ENCODE data around the gene SIGLEC12.

GRCh38 chr19:51521781-51522180, 20.2 kb upstream of the SIGLEC12 start:
- no peak for TF ChIP-seq POLR2A (IDR thresholded peaks at IDR 0.05)
- TF ChIP-seq, protein P1, sequence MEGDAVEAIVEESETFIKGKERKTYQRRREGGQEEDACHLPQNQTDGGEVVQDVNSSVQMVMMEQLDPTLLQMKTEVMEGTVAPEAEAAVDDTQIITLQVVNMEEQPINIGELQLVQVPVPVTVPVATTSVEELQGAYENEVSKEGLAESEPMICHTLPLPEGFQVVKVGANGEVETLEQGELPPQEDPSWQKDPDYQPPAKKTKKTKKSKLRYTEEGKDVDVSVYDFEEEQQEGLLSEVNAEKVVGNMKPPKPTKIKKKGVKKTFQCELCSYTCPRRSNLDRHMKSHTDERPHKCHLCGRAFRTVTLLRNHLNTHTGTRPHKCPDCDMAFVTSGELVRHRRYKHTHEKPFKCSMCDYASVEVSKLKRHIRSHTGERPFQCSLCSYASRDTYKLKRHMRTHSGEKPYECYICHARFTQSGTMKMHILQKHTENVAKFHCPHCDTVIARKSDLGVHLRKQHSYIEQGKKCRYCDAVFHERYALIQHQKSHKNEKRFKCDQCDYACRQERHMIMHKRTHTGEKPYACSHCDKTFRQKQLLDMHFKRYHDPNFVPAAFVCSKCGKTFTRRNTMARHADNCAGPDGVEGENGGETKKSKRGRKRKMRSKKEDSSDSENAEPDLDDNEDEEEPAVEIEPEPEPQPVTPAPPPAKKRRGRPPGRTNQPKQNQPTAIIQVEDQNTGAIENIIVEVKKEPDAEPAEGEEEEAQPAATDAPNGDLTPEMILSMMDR (IDR thresholded peaks at IDR 0.05): no peak
- TF ChIP-seq POLR2AphosphoS5 (IDR thresholded peaks at IDR 0.05): no peak
